BE2C (cell line): Measurements from ENCODE around the gene ADGRG7.

ENCODE experiments used
- DNase-seq: peaks from one replicate; pipeline ENCODE4 v3.0.0-alpha.2; 2020
- H3K27me3 ChIP-seq: fragments of 250-450 bp; sonication (Bioruptor Pico); 2 replicates; pipeline ENCODE4 v1.5.1; 2020; ENCODE audit warnings: mild to moderate bottlenecking
- H3K36me3 ChIP-seq: fragments of 250-450 bp; sonication (Bioruptor Pico); 2 replicates; pipeline ENCODE4 v1.5.1; 2020; ENCODE audit warnings: mild to moderate bottlenecking
- H3K4me1 ChIP-seq: fragments of 250-450 bp; sonication (Bioruptor Pico); 2 replicates; pipeline ENCODE4 v1.5.1; 2020
- H3K4me3 ChIP-seq: 2 replicates; pipeline ENCODE4 v1.5.1; 2011; ENCODE audit warnings: low read depth, low read length
- H3K9me3 ChIP-seq: fragments of 250-450 bp; sonication (Bioruptor Pico); 2 replicates; pipeline ENCODE4 v1.5.1; 2020
- TF ChIP-seq, protein P1 (sequence below): IDR thresholded peaks from 2 replicates; pipeline ENCODE4 v1.5.1; 2012; ENCODE audit warnings: mild to moderate bottlenecking, low read depth, low read length

The ADGRG7 gene

DNA sequence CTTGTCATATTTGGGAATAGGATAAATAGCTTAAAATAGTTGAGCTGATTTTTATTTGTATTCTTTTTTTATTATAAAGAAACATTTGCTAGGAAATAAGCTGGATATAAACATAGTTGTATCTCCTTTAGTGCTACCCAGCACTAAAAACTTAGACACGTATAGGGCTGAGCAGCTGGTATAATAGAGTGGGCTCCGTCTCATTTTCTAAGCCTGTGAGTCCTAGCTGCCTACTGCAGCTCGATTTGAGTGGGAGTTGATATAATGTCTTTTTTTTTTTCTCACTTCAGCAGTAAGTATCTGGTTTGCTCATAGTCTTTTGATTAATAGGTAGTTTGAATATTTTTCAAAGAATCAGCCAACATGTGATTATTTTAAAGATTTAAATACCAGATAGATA, 134.1 kb downstream of the ADGRG7 start:
- Histone ChIP-seq H3K4me3 (no peak overlapping the region), H3K36me3 (peaks cover 68% of the 10 kb centered on the region), H3K27me3 (no peaks in the 10 kb centered on the region), H3K4me1 (no peaks in the 10 kb centered on the region), H3K9me3 (no peaks in the 10 kb centered on the region)
- DNase-seq, result no peak
- TF ChIP-seq, protein P1, sequence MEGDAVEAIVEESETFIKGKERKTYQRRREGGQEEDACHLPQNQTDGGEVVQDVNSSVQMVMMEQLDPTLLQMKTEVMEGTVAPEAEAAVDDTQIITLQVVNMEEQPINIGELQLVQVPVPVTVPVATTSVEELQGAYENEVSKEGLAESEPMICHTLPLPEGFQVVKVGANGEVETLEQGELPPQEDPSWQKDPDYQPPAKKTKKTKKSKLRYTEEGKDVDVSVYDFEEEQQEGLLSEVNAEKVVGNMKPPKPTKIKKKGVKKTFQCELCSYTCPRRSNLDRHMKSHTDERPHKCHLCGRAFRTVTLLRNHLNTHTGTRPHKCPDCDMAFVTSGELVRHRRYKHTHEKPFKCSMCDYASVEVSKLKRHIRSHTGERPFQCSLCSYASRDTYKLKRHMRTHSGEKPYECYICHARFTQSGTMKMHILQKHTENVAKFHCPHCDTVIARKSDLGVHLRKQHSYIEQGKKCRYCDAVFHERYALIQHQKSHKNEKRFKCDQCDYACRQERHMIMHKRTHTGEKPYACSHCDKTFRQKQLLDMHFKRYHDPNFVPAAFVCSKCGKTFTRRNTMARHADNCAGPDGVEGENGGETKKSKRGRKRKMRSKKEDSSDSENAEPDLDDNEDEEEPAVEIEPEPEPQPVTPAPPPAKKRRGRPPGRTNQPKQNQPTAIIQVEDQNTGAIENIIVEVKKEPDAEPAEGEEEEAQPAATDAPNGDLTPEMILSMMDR, result no peak

DNA sequence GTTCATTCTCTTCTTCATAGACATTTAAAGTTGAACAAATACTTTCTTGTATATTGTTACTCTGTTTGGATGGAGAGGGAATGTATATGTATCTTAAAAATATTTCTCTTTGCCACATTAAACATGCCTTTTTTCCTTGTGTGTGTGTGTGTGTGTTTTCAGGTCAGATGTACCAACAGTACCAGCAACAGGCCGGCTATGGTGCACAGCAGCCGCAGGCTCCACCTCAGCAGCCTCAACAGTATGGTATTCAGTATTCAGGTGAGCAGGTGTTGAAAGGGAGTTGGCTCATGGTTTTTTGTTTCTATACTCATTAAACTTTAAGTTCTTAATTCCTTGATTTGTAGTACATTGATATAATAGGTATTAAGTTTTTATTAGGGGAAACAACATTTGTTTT, 135.3 kb downstream of the ADGRG7 start:
- Histone ChIP-seq H3K9me3 (no peaks in the 10 kb centered on the region), H3K27me3 (no peaks in the 10 kb centered on the region), H3K4me1 (no peaks in the 10 kb centered on the region), H3K4me3 (no peak overlapping the region), H3K36me3 (peaks cover 67% of the 10 kb centered on the region)
- TF ChIP-seq, protein P1, result no peak
- DNase-seq, result no peak
